Measurements from ENCODE around the gene TPRN. TPM values are rescaled to one million over a fixed set of nuclear protein-coding genes. Genes with fewer than 3 reads are reported as not detected.

The TPRN gene
- total and polyA plus RNA-seq, 9 of the 15 experiments (the other 6 are each of a cell fraction or from before 2014, with no cell fraction given): 0.31 to 31.9 (median 4.4) TPM

DNA sequence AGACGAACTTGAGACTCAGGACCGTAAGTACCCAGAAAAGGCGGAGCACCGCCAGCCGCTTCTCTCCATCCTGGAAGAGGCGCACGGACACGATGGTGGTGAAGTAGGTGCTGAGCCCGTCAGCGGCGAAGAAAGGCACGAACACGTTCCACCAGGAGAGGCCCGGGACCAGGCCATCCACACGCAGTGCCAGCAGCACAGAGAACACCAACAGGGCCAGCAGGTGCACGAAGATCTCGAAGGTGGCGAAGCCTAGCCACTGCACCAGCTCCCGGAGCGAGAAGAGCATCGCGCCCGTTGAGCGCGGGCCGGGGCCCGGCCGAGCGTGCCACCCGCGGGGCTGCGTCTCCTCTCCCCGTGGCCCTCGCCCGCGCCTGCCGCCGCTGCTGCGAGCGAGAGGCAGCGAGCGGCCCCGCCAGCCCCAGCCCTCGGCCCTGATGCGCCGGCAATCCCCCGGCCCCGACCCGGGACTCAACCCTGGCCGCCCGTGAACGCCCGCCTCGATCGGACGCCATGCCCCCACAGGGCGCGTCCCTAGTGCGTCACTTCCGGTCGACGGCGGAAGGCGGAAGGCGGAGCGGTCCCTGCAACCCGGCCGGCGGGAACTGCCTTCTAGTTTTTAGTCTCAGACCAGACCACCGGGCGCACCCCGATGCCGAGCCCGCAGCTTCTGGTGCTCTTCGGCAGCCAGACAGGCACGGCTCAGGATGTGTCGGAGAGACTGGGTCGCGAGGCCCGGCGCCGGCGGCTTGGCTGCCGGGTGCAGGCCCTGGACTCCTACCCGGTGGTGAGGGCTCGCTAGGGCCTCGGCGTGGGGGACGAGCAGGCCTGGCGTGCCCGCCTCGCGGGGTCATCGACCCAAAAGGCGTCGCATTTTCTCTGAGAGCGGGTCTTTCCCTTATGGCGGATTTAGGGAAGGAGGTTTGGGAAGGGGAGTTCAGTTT lies 4.9 kb upstream of the TPRN start, which contains the start of the genes NDOR1 and TMEM203 (continued):
- TF ChIP-seq SMAD4 (CRISPR knock-in tag; conservative IDR thresholded peaks at IDR 0.05) (0 out of 2 replicates have a peak, but pooled peaks have one; percentile 51), STAG1 (CRISPR knock-in tag; IDR thresholded peaks at IDR 0.05; ENCODE audit: borderline replicate concordance) (0 out of 2 replicates have a peak, but pooled peaks have one; percentile 11), FOXA1 (IDR thresholded peaks at IDR 0.05; ENCODE audit: borderline replicate concordance) (no peak), ZNF232 (CRISPR knock-in tag; IDR thresholded peaks at IDR 0.05) (peak; percentile 75; the same call in 1 of the 2 replicates), MLLT1 (IDR thresholded peaks at IDR 0.05) (0 out of 4 replicates have a peak, but pooled peaks of 1 of the 2 experiments have one; percentile 34), SP1 (CRISPR knock-in tag; IDR thresholded peaks at IDR 0.05) (peak; percentile 48; the same call in 1 of the 2 replicates), GTF2F1 (IDR thresholded peaks at IDR 0.05; ENCODE audit: low read depth, low read length) (no peak), GABPA (tag; conservative IDR thresholded peaks at IDR 0.05; ENCODE audit: low read depth) (peak; percentile 99), PHF8 (IDR thresholded peaks at IDR 0.05; ENCODE audit: borderline replicate concordance, low read length) (peak; percentile 91; the same call in 1 of the 2 replicates), C11orf30 (IDR thresholded peaks at IDR 0.05; ENCODE audit: low read depth) (peak; percentile 100), ARID3B (CRISPR knock-in tag; IDR thresholded peaks at IDR 0.05; ENCODE audit: borderline replicate concordance) (0 out of 2 replicates have a peak, but pooled peaks have one; percentile 23), TAF7 (tag; IDR thresholded peaks at IDR 0.05) (peak; percentile 57), MAZ (CRISPR knock-in tag; conservative IDR thresholded peaks at IDR 0.05 in 1 of 2, IDR thresholded peaks at IDR 0.05 in 1 of 2) (peak; percentile 86), EP400 (IDR thresholded peaks at IDR 0.05) (peak; percentile 89), POU5F1 (IDR thresholded peaks at IDR 0.05; ENCODE audit: borderline replicate concordance, low read depth, low read length, partially characterized antibody) (peak; percentile 35), SIN3B (IDR thresholded peaks at IDR 0.05; ENCODE audit: low read depth) (peak; percentile 100), XRCC5 (IDR thresholded peaks at IDR 0.05; ENCODE audit: low read depth, low read length) (peak; percentile 25; the same call in 1 of the 2 replicates), GABPB1 (CRISPR knock-in tag; IDR thresholded peaks at IDR 0.05) (peak; percentile 98), HNRNPL (IDR thresholded peaks at IDR 0.05; ENCODE audit: low read depth, low read length) (no peak; the same call in 1 of the 2 replicates), CBFB (CRISPR knock-in tag; IDR thresholded peaks at IDR 0.05) (peak; percentile 60; the same call in 1 of the 2 replicates)
- TF ChIP-seq, protein P1, sequence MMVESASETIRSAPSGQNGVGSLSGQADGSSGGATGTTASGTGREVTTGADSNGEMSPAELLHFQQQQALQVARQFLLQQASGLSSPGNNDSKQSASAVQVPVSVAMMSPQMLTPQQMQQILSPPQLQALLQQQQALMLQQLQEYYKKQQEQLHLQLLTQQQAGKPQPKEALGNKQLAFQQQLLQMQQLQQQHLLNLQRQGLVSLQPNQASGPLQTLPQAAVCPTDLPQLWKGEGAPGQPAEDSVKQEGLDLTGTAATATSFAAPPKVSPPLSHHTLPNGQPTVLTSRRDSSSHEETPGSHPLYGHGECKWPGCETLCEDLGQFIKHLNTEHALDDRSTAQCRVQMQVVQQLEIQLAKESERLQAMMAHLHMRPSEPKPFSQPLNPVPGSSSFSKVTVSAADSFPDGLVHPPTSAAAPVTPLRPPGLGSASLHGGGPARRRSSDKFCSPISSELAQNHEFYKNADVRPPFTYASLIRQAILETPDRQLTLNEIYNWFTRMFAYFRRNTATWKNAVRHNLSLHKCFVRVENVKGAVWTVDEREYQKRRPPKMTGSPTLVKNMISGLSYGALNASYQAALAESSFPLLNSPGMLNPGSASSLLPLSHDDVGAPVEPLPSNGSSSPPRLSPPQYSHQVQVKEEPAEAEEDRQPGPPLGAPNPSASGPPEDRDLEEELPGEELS (CRISPR knock-in tag; IDR thresholded peaks at IDR 0.05; ENCODE audit: borderline replicate concordance): peak; percentile 45; the same call in 1 of the 2 replicates
